Measurements from ENCODE around the gene SCAF8. TPM values are rescaled to one million over a fixed set of nuclear protein-coding genes. Genes with fewer than 3 reads are reported as not detected.
A peak's percentile ranks its signal among the peaks of the same experiment; 100 is the strongest.
"Not testable (repeated sequence)": the region's sequence is repeated elsewhere in the genome, so short reads cannot be mapped to it uniquely, and the experiment has no call there.

Gene SCAF8
- total RNA-seq, 2 donors from 2014 or later: 55.0 to 62.1 TPM

DNA sequence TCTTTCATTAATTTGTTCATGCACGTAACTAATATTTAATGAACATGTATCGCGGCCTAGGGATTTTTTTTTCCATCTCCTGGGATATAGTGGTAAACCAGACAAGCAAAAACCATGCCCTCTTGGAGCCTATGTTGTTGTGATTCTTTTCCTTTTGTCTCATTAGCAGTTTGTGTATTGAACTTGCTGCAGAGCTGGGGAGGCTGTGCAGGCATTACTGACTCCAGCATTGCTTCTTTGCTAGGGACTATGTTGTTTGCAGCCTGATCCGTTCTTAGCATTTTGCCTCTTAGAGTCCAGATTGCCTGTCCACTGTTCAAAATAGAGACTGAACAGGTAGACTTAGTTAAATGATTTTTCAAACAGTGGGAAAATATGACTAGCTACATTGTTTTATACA is 9.7 kb downstream of the SCAF8 start:
- peaks cover 44% of the 10 kb centered on the region for H3K4me1 Mint-ChIP-seq
- ATAC-seq (no peak), DNase-seq (no peak)
- no peaks in the 10 kb centered on the region for H3K9me3 ChIP-seq (ENCODE audit: control insufficient read depth, low read length, poor library complexity, severe bottlenecking)
- H3K27me3 Mint-ChIP-seq: no peaks in the 10 kb centered on the region
- no peak overlapping the region for H3K27ac Mint-ChIP-seq
- no peak overlapping the region for H3K4me3 Mint-ChIP-seq
- H3K36me3 Mint-ChIP-seq (ENCODE audit: low read depth): peaks cover 3% of the 10 kb centered on the region

DNA sequence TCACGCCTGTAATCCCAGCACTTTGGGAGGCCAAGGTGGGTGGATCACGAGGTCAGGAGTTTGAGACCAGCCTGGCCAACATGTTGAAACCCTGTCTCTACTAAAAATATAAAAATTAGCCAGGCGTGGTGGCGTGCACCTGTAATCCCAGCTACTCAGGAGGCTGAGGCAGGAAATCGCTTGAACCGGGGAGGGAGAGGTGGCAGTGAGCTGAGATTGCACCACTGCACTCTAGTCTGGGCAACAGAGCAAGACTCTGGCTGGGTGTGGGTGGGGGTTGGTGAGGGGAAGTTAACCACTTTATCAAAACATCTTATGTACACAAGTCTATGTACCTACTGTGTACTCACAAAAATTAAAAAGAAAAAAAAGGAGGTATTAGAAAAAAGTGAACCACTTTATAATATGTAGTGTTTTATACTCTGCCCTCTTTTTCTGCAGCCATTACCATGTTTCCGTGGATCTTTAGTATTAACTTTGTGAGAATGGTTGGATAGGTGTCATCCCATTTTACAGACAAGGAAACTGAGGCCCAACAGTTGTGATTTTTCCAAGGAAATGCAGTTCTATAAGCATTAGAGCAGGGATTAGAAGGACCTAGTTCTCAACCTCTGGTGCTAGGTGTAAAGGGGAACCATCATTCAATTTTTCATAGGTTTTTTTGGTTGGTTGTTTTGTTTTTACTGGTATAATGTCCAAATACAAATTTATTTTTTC is 11.0 kb downstream of the SCAF8 start:
- Mint-ChIP-seq H3K4me3 (peak overlapping the region; percentile 41), H3K27ac (peak overlapping the region; percentile 29), H3K4me1 (peaks cover 38% of the 10 kb centered on the region)
- H3K27me3 Mint-ChIP-seq; H3K9me3 ChIP-seq (ENCODE audit: control insufficient read depth, low read length, poor library complexity, severe bottlenecking); H3K36me3 Mint-ChIP-seq (ENCODE audit: low read depth); ATAC-seq; DNase-seq: not testable (repeated sequence)

DNA sequence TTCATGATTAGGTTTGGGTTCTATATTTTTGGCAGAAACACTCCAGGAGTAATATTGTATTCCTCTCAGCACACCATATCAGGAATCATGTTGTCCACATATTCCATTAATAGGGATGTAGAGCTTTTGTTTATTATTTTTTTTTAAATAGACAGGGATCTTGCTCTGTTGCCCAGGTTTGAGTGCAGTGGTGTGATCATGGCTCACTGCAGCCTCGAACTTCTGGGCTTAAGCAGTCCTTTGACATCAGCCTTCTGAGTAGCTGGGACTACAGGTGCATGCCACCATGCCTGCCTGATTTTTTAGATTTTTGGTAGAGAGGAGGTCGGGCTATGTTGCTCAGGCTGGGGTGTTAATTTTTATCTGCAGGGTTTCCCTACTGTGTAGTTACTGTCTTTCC is 12.0 kb downstream of the SCAF8 start:
- Mint-ChIP-seq H3K4me3 (no peak overlapping the region), H3K4me1 (peaks cover 44% of the 10 kb centered on the region), H3K27ac (no peak overlapping the region), H3K27me3 (no peaks in the 10 kb centered on the region), H3K36me3 (ENCODE audit: low read depth) (peaks cover 6% of the 10 kb centered on the region)
- ATAC-seq (no peak), DNase-seq (no peak)
- H3K9me3 ChIP-seq (ENCODE audit: control insufficient read depth, low read length, poor library complexity, severe bottlenecking): no peaks in the 10 kb centered on the region

DNA sequence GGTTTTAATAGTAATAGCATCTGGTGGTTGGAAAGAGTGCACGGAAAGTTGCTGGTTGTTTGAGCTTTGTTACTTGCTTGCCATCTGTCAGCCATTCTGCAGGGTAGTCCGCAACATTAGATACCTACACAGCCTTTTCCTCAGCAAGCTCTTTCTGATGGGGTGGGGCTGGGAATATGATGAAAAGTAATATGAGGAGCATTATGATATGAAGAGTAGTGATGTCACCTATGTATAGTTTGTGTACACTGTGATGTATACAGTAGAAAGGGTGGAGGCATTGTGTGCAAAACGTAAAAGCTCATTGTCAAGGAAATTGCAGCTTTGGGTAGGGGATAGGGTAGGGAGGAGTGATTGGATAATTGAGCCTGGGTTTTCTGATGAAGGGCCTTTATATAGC is 16.1 kb downstream of the SCAF8 start:
- no peaks in the 10 kb centered on the region for H3K9me3 ChIP-seq (ENCODE audit: control insufficient read depth, low read length, poor library complexity, severe bottlenecking)
- ATAC-seq: no peak
- Mint-ChIP-seq H3K27ac (no peak overlapping the region), H3K4me1 (peaks cover 35% of the 10 kb centered on the region), H3K4me3 (no peak overlapping the region), H3K27me3 (no peaks in the 10 kb centered on the region), H3K36me3 (ENCODE audit: low read depth) (peaks cover 3% of the 10 kb centered on the region)
- DNase-seq: no peak

DNA sequence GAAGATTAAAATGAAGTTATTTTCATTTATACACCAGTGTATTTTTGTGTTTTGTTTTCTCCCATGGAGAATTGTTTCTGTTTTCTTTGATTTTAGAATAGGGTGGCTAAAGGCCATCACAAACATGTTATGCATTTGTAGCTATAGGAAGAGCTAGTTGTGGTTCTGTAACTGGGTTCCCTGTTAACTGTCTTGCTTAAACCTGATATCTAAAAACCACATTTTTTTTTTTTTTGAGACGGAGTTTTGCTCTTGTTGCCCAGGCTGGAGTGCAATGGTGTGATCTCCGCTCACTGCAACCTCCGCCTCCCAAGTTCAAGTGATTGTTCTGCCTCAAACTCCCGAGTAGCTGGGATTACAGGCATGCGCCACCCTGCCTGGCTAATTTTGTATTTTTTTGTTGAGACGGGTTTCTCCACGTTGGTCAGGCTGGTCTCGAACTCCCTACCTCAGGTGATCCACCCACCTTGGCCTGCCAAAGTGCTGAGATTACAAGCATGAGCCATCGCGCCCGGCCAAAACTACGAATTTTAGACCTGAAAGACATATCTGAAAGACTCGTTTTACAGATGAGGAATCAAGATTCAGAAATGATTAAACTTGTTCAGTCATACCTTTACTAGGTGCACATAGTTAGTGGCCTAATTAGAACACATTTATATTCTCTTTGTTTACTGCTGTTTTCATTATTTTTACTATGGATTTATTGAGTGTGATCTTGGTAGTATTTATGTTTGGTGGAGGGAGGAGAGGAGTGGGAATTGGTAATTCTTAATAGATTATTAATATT is 18.0 kb downstream of the SCAF8 start:
- H3K9me3 ChIP-seq (ENCODE audit: control insufficient read depth, low read length, poor library complexity, severe bottlenecking): no peaks in the 10 kb centered on the region
- Mint-ChIP-seq H3K4me1 (peaks cover 38% of the 10 kb centered on the region), H3K4me3 (peak overlapping the region; percentile 39), H3K36me3 (ENCODE audit: low read depth) (peaks cover 3% of the 10 kb centered on the region), H3K27ac (peak overlapping the region; percentile 77), H3K27me3 (no peaks in the 10 kb centered on the region)
- no peak for DNase-seq
- no peak for ATAC-seq

DNA sequence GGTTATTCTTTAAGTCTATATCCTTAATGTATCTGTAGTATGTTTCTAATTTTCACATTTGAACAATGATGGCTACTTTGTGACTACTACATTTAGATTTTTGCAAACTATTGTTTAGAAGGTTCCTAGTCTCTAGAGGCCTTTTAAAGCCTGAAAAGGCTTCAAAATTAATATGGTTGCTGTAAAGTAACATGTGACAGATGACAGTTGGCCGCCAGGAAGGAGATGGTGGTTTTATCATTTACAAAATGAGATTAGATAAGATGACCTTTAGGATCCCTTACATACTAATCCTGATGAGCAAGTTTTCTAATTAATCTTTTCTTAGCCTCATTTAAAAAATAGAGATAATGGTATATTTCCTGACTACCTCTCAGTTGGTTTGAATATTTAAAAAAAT is 18.8 kb downstream of the SCAF8 start:
- peaks cover 3% of the 10 kb centered on the region for H3K36me3 Mint-ChIP-seq (ENCODE audit: low read depth)
- peaks cover 40% of the 10 kb centered on the region for H3K4me1 Mint-ChIP-seq
- no peaks in the 10 kb centered on the region for H3K27me3 Mint-ChIP-seq
- ATAC-seq (no peak), DNase-seq (no peak)
- H3K4me3 Mint-ChIP-seq: no peak overlapping the region
- H3K9me3 ChIP-seq (ENCODE audit: control insufficient read depth, low read length, poor library complexity, severe bottlenecking): no peaks in the 10 kb centered on the region
- peak overlapping the region; percentile 77 for H3K27ac Mint-ChIP-seq

DNA sequence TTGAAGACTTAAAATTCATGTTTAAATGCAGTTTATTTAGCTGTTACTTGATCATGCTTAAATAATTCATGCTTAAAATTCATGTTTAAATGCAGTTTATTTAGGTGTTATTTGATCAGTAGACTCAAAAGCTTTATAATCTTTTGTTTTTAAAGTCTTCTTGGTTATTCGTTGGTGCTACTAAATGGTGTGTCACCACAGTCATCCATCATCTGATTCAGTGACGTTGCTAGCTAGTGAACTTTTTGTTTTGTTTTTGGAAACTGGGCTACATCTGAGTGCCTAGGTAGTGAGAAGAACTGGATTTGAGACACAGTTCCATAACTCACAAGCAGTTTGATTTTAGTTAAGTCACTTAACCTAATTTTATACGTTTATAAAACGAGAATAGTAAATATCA is 20.9 kb downstream of the SCAF8 start:
- DNase-seq (no peak), ATAC-seq (peak; percentile 42)
- Mint-ChIP-seq H3K36me3 (ENCODE audit: low read depth) (peaks cover 3% of the 10 kb centered on the region), H3K4me1 (peaks cover 43% of the 10 kb centered on the region), H3K27me3 (no peaks in the 10 kb centered on the region), H3K4me3 (no peak overlapping the region), H3K27ac (peak overlapping the region; percentile 83)
- no peaks in the 10 kb centered on the region for H3K9me3 ChIP-seq (ENCODE audit: control insufficient read depth, low read length, poor library complexity, severe bottlenecking)

DNA sequence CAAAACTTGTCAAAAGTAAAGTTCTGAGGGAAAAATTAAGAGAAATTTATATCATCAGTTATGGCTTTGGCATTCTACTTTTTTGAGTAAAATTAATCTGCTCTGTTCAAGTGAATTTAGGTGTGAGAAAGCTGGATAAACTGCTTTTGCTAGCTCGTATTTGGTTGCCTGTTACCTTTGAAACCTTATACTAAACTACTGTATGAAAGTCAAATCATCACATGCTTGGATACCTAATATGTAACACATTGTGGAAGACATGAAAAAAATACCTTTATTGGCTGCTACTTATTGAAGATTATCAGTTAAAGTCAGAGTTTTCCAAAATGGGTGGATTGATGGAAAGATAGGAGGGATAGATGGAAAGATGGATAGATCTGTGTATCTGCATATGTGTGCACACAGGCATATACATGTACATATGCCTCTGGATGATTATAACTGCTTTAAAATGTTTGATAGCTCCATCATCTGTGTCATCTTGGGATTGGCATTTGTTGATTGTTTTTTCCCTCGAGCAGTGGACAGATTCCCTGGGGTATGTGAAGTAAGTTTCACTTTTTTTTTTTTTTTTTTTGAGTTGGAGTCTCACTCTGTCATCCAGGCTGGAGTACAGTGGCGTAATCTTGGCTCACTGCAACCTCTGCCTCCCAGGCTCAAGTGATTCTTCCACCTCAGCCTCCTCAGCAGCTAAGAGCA is 24.3 kb downstream of the SCAF8 start:
- Mint-ChIP-seq H3K4me3 (no peak overlapping the region), H3K4me1 (peaks cover 36% of the 10 kb centered on the region), H3K27ac (peak overlapping the region; percentile 74), H3K27me3 (no peaks in the 10 kb centered on the region), H3K36me3 (ENCODE audit: low read depth) (no peaks in the 10 kb centered on the region)
- DNase-seq: no peak
- no peaks in the 10 kb centered on the region for H3K9me3 ChIP-seq (ENCODE audit: control insufficient read depth, low read length, poor library complexity, severe bottlenecking)
- ATAC-seq: no peak

DNA sequence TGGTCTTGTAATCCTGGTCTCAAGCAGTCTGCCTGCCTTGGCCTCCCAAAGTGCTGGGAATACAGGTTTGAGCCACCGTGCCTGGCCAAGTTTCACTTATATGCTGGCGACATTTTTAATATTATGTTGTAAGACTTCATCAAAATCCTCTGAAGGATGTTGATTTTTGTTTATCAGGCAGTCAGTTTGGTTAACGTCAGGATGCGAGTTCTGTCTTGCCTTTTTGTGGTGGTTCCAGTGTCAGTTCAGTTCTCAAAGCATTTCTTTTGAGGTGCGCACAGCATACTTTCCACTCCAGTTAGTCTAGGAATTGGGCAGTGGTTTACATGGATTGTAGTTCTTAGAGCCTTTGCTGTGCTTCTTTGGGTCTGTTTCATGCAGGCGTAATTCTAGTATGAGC is 24.9 kb downstream of the SCAF8 start:
- H3K4me3 Mint-ChIP-seq: no peak overlapping the region
- peaks cover 39% of the 10 kb centered on the region for H3K4me1 Mint-ChIP-seq

DNA sequence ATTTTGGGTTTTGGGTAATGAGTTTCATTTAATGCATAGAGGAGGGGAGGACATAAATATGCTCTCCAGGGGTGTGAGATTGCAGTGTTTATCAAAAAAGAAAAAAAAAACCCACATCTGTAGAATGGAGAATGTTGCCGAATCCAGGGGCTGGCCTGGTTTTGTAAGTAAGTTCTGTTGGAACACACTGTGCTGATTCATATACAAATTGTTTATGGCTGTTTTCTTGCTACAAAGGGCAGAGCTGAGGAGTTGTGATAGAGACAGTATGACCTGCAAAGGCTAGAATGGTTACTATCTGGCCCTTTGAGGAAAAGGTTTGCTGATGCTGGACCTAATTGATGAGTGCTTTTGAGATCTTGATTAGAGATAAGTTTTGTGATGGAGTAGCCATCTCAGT is 30.4 kb downstream of the SCAF8 start:
- no peak for DNase-seq
- no peak for ATAC-seq
- Mint-ChIP-seq H3K27ac (peak overlapping the region; percentile 24), H3K4me3 (peak overlapping the region; percentile 9), H3K27me3 (no peaks in the 10 kb centered on the region), H3K4me1 (peaks cover 45% of the 10 kb centered on the region), H3K36me3 (ENCODE audit: low read depth) (no peaks in the 10 kb centered on the region)
- no peaks in the 10 kb centered on the region for H3K9me3 ChIP-seq (ENCODE audit: control insufficient read depth, low read length, poor library complexity, severe bottlenecking)

More for the DNA sequence above, 24.9 kb downstream of the SCAF8 start:
- DNase-seq (no peak), ATAC-seq (no peak)
- no peaks in the 10 kb centered on the region for H3K9me3 ChIP-seq (ENCODE audit: control insufficient read depth, low read length, poor library complexity, severe bottlenecking)
- Mint-ChIP-seq H3K27ac (peak overlapping the region; percentile 74), H3K27me3 (no peaks in the 10 kb centered on the region), H3K36me3 (ENCODE audit: low read depth) (no peaks in the 10 kb centered on the region)

DNA sequence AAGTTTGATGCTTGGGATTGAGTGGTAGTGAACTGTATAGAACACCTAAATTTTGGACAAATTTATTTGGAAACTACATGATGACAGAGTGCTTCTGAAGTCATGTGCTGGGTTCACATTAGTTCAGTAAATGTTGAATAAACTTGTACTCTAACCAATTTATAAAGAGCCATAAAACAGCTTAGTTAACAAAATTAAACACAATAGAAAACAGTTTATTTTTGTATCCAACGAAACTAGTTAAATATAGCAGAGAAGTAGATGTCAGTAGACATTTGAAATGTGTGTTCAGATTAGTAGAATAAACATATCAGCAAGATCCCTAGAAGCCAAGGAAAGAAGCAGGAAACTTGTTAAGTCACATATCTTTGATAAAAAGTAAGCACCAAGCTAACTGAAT is 32.1 kb downstream of the SCAF8 start:
- Mint-ChIP-seq H3K4me1 (peaks cover 50% of the 10 kb centered on the region), H3K4me3 (no peak overlapping the region), H3K27ac (no peak overlapping the region), H3K27me3 (no peaks in the 10 kb centered on the region), H3K36me3 (ENCODE audit: low read depth) (no peaks in the 10 kb centered on the region)
- no peak for ATAC-seq
- H3K9me3 ChIP-seq (ENCODE audit: control insufficient read depth, low read length, poor library complexity, severe bottlenecking): no peaks in the 10 kb centered on the region
- no peak for DNase-seq

DNA sequence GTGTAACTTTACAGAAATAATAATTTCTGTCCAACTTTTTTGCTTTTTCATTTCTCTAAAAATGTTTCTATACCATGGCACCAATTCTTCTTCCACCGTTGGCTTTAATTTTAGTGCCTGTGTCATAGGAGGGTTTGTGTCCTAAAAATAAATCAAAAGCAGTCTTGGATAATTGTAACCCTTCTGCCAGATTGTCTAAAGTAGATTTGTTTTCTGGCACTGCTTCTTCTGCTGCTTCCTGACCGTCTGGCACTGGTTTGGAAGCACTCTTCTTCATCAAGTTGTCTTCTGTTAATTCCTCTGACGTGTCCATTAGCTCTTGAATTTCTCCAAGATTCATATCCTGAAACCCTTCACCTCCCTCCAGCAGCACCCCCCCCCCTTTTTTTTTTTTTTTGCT is 33.1 kb downstream of the SCAF8 start:
- peak overlapping the region; percentile 70 for H3K27ac Mint-ChIP-seq
- no peaks in the 10 kb centered on the region for H3K36me3 Mint-ChIP-seq (ENCODE audit: low read depth)
- peaks cover 53% of the 10 kb centered on the region for H3K4me1 Mint-ChIP-seq
- no peak for ATAC-seq
- no peaks in the 10 kb centered on the region for H3K9me3 ChIP-seq (ENCODE audit: control insufficient read depth, low read length, poor library complexity, severe bottlenecking)
- no peaks in the 10 kb centered on the region for H3K27me3 Mint-ChIP-seq
- no peak for DNase-seq
- no peak overlapping the region for H3K4me3 Mint-ChIP-seq

DNA sequence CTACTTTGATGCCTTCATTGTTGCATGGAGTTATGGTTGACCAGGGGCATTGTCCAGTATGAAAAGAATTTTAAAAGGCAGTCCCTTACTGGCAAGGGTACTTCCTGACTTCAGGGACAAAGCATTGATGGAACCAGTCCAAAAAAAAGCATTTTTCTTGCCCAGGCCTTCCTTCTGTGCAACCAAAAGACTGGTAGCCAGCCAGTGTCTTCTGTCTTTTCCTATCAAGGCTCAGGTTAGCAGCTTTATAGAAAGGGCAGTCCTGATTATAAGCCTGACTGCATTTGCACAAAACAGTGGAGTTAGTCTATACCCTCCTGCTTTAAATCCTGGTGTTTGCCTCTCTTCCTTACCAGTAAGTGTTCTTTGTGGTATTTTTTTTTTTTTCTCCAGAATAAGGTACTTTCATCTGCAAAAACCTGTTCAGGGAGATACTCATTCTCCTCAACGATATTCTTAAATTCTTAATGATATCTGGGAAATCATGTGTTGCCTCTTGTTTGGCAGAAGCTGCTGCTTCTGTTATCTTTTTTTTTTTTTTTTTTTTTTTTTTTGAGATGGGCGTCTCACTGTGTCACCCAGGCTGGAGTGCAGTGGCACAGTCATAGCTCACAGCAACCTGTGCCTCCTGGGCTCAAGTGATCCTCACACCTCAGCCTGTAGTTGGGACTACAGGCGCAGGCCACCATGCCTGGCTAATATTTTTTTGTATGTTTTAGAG is 33.9 kb downstream of the SCAF8 start:
- H3K36me3 Mint-ChIP-seq (ENCODE audit: low read depth): no peaks in the 10 kb centered on the region
- H3K9me3 ChIP-seq (ENCODE audit: control insufficient read depth, low read length, poor library complexity, severe bottlenecking): no peaks in the 10 kb centered on the region
- no peaks in the 10 kb centered on the region for H3K27me3 Mint-ChIP-seq
- no peak overlapping the region for H3K4me3 Mint-ChIP-seq
- DNase-seq: no peak
- ATAC-seq: no peak
- H3K27ac Mint-ChIP-seq: peak overlapping the region; percentile 41
- H3K4me1 Mint-ChIP-seq: peaks cover 58% of the 10 kb centered on the region

Measured in T-helper 17 cell (primary cell).